ENCODE measurements around the gene NCAPD3.
A peak's percentile ranks its signal among the peaks of the same experiment; 100 is the strongest.

Gene NCAPD3

DNA sequence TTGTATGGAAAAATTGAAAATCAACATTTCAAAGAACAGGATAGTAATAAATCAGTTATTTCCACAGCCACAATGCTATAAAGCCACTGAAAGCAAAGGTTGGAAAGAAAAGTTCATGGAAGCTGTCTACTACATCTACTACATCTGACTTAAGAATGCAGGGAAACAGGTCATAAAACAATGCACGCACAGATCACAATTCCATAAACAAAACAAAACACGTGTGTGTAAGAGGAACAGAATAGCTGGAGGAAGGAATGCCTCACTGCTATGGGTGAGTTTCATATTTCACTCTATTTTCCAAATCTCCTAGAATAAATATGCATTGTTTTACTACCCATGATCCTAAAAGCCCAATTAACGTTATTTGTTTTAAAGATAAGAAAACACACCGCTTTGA, 66.3 kb downstream of the NCAPD3 start:
- no peak for DNase-seq

DNA sequence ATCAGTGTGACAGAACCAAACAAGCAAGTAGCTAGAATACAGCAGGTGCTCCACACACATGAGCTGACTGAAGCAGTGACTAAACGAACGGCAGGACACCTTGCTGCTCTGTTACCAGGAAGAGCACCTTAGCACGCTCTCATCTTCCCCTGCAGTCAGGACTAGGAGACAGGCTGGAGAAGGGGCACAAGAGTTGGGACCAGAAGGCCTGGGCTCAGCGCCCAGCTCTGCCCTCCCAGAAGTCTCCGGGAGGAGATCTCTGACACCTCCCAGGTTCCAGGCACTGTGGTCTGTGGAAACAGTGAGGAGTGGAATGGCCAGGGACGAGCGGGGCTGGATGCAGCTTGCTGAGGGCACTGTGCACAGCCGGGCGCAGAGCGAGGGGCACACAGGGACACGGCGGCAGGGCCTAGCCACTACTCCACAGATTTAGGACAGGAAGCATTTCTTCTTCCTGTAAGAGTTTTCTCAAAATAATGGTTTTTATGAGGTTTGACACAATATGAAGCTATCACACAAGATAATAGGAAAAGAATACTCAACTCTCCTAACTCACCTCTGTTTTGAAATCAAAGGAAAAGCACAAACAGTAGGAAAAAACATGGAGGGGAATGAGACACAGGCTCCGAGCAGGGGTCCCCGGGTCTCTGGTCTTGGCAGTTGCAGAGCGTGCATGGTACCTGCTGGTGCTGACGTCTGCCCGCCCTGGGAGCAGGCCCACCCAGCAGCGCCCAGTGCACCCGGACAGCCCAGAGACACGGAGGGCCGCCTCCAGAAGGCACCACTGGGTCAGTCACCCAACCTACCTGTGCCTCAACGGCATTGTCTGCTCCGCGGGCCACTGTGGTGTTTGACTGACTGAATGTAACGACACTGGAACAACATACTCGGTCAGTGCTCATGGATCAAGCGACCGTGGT, 67.6 kb downstream of the NCAPD3 start:
- no peak for DNase-seq

DNA sequence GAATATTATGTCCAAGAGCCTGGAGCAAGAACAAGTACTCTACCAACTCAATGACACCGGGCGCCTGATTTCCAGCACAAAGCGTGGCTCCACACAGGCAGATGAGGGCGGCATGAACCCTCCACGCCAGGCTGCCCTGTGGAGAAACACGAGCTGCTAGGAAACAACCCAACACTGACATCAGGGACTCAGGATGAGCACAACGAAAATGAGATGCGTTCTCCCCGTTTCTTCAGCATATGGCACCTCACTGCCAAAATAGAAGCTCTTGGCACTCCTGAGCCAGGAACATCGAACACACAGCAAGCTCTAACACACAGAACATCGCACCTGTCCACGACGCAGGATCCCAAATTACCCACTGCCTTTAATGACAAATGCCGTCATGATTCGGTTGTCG, 68.3 kb downstream of the NCAPD3 start:
- no peak for DNase-seq

DNA sequence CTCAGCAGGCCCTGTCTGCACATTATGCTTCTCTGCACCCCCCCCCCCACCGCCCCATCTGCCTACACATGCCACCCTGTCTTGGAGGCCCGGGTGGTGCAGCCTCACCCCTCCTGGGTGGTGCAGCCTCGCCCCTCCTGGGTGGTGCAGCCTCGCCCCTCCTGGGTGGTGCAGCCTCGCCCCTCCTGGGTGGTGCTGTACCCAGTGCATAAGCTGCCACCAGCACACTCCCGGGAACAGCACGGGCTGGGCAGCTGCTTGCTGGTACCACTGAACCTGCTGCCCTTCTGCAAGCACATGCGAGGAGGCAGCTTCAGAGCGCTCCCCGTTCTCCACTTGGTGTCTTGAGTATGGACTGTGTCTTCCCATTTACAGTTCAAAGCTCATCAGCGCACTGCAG, 69.3 kb downstream of the NCAPD3 start:
- DNase-seq: no peak

DNA sequence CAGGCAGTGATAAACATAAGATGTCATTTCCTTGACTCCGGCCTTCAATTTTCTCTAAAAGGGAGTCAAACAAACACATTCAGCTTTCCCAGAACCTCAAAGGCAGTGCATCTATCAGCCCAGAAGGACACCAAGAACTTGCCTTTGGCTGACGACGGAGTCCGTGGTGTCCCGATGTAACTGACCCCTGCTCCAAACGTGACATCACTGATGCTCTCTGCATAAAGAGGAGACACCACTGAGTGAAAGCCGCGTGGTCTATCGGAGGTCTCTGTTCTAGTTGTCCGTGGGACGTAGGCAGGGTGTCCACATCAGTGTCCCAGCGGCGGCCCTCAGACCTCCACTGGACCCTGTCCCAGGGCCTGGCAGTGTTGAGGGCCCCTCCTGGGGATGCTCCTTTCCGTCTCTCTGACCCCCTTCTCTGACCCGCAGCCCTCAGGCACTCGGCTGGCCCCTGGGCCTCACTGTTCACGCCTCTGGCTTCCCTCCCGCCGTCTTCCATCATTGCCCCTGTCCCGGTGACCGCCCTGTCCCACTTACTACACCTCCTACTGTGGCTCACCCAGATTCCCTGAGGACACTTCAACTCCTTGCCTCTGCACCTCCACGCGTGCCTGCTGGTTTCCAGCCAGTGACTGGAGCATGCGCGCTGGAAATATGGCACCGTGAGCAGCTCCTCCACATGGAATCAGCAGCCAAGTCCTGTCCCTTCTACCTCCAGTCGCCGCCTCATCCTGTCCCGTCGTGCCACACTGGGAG, 70.4 kb downstream of the NCAPD3 start:
- DNase-seq: no peak

DNA sequence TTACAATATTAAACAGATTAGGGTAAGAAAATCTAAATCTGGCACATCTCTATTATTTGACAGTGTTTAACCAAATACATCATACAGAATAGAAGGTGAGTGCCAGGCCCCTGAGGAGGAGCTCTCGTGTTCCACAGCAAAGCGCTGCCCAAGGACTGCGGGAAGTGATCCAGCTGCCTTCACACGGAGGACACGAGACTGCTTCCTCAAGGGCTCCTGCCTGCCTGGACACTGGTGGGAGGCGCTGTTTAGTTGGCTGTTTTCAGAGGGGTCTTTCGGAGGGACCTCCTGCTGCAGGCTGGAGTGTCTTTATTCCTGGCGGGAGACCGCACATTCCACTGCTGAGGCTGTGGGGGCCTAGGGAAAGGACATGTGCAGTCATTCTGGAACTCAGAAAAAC, 71.1 kb downstream of the NCAPD3 start:
- DNase-seq: no peak

DNA sequence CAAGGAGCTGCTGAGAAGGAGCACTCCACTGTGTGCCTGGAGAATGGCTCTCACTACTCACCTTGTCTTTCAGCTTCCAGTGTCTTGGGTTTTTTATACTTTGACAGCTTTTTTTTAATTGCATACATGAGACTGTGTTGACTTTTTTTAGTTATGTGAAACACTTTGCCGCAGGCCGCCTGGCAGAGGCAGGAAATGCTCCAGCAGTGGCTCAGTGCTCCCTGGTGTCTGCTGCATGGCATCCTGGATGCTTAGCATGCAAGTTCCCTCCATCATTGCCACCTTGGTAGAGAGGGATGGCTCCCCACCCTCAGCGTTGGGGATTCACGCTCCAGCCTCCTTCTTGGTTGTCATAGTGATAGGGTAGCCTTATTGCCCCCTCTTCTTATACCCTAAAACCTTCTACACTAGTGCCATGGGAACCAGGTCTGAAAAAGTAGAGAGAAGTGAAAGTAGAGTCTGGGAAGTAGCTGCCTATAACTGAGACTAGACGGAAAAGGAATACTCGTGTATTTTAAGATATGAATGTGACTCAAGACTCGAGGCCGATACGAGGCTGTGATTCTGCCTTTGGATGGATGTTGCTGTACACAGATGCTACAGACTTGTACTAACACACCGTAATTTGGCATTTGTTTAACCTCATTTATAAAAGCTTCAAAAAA, 72.6 kb downstream of the NCAPD3 start:
- DNase-seq: no peak

DNA sequence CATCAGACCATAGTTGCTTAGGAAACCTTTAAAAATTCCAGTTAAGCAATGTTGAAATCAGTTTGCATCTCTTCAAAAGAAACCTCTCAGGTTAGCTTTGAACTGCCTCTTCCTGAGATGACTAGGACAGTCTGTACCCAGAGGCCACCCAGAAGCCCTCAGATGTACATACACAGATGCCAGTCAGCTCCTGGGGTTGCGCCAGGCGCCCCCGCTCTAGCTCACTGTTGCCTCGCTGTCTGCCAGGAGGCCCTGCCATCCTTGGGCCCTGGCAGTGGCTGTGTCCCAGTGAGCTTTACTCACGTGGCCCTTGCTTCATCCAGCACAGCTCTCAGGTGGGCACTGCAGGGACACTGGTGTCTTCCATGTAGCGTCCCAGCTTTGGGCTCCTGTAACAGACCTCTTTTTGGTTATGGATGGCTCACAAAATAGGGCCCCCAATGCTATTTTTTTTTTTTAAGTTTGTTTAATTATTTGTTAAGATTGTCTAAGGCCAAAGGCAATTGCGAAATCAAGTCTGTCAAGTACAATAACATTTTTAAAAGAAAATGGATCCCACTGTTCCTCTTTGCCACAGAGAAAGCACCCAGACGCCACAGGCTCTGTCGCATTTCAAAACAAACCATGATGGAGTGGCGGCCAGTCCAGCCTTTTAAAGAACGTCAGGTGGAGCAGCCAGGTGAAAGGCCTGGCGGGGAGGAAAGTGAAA, 73.4 kb downstream of the NCAPD3 start:
- DNase-seq: no peak

DNA sequence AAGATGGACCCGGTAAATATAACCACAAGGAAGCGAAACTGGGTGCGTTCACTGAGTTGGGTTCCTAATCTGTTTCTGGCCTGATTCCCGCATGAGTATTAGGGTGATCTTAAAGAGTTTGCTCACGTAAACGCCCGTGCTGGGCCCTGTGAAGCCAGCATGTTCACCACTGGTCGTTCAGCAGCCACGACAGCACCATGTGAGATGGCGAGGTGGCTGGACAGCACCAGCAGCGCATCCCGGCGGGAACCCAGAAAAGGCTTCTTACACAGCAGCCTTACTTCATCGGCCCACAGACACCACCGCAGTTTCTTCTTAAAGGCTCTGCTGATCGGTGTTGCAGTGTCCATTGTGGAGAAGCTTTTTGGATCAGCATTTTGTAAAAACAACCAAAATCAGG, 74.4 kb downstream of the NCAPD3 start:
- no peak for DNase-seq

DNA sequence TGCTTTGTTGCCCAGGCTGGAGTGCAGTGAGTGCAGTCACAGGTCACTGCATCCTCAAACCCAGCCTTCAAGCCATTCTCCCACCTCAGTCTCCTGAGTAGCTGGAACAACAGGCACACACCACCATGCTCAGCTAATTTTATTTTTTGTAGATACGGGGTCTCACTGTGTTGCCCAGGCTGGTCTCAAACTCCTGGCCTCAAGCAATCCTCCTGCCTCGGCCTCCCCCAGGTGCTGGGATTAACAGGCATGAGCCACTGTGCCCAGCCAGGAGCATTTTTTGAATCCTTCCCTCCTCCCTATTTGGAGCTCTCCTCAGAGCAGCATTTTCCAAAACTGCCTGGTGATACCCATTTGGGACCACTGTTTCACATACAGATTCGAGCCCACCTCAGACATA, 77.2 kb downstream of the NCAPD3 start:
- no peak for DNase-seq

DNA sequence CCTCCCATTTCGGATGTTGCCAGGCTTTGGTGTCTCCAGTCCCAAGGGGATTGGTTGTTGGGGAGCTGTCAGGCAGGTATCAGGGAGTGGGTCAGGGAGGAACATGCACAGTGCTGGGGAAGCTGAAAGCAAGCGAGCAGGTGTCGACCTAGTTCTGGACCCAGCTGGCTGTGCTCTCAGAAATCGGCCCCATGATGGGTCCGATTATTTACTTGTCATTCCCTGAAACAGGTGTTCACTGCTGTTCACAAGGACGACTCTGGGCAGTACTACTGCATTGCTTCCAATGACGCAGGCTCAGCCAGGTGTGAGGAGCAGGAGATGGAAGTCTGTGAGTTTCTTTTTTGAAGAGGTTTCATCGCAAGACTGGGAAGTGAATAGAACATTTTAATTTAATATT, 78.1 kb downstream of the NCAPD3 start:
- no peak for DNase-seq

DNA sequence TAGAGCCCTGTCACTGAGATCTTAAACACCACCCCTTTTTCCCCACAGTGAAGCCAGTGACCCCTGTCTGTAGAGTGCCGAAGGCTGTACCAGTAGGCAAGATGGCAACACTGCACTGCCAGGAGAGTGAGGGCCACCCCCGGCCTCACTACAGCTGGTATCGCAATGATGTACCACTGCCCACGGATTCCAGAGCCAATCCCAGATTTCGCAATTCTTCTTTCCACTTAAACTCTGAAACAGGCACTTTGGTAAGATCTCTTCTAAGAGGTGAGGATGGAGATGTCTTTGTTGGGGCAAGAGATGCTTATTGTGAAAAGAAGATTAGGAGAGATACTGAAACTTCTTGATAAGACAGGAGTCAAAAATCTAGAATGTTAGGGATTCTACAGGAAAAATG, 79.0 kb downstream of the NCAPD3 start:
- DNase-seq: no peak

DNA sequence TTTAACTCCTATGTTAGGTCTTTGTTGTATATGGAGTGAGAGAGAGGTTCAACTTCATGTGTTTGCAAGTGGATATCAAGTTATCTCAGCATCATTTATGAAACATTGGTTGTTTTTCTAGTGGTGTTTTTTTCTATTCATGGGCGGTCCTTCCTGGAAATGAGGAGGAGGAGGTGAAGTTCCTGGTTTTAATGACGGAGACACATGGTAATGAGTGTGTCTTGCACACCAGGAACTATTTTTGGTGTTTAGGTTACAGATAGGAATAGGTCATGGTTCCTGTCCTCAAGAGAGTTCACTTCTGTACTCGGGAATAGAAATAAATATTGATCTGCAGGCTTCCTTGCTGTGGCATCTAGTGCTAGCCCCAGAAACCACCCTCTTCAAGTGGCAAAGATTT, 80.0 kb downstream of the NCAPD3 start:
- DNase-seq: no peak

DNA sequence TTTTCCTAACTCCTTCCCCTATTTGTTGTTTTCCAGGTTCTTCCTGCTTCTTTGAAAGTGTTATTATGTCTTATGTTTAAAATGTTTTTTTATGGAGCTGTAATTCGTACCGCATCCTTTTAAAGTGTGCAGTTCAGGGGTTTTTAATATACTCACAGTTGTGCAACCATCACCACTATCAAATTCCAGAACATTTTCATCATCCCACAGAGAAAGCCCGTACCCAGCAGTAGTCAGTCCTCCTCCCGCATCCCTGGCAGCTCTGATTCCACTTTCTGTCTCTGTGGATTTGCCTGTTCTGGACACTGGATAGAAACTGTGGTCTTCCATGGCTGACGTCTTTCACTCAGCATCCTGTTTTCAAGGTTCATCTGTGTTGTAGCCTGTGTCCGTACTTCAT, 81.2 kb downstream of the NCAPD3 start:
- DNase-seq: no peak

DNA sequence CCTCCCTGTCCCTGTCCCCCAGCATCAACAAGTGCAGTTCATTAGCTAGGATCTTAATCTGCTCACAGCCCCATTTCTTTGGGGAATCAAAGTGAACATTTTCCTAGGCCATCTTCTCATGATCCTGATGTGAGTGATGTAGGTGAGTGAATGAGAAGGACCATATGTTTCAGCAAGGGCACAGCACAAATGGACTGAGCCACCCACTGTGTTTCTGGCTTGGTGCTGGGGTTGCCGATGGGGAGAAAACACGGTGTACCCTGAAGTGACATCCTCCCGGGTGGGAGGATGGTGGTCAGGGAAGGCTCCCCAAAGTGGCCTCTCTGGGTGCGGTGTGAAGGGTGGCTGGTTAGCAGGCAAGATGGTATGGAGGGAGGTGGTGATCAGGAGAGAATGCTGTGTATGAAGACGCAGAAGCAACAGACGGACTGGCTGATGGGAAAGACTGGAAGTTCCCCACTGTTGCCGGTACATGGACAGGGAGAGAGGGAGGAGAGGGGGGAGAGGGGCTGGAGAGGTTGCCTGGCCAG, 82.7 kb downstream of the NCAPD3 start:
- DNase-seq: no peak

DNA sequence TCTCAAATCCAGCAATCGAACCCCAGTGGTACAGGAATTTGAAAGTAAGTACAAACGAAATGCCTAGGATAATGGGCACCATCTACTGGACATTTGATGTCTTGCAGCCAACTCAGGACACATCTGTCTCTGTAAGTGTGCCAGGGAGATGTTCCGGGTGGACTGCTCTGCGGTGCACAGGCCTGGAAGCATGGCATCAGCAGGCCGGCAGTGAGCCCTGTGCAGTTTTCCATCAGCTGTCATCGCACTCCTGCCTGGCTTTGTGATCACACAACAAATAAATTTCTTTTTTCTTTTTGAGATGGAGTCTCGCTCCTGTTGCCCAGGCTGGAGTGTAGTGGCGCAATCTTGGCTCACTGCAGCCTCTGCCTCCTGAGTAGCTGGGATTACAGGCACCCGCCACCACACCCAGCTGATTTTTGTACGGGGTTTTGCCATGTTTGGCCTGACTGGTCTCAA, 83.9 kb downstream of the NCAPD3 start:
- DNase-seq: peak; percentile 39

DNA sequence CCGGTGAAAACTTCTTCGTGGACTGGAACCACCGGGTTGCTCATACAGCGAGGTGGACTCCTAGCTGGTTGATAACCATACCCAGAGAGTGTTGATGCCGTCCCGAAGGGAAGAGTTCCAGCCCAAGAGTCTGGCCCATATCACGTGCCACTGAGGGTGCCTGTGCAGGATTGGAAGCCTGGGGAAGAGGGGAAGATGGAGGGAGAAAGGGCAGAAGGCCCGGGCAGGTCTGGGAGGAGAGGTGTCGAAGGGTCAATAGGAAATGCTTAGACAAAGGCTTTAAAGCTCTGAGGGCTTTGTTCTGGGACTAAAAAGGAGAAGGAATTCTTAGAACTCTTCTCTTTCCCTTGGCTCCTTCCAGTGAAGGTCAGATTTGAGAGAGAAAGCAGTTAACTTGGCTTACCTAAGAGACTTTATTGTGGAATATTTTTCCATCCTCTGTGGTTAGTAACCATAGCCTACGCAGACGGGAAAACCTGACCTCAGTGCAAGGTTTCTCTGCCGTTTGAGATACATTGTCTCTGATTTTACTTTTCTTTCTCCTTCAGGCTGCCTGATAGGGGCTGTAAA, 84.4 kb downstream of the NCAPD3 start:
- DNase-seq: no peak

DNA sequence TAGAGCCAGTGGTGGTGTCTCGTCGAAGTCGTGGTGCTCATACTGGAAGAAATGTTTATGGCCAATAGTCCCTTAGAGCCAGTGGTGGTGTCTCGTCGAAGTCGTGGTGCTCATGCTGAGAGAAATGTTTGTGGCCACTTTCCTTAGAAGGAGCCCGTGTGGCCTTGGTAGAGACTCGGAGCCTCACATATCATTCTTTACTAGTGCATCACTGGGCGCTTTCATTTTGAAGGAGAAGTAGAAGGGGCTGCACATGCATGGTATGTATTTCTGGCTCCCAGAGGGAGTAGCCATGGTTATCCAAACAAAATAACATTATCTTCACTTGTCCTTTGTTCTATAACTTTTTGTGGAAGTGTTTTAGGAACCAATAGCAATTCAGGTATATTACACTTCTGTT, 85.4 kb downstream of the NCAPD3 start:
- no peak for DNase-seq

DNA sequence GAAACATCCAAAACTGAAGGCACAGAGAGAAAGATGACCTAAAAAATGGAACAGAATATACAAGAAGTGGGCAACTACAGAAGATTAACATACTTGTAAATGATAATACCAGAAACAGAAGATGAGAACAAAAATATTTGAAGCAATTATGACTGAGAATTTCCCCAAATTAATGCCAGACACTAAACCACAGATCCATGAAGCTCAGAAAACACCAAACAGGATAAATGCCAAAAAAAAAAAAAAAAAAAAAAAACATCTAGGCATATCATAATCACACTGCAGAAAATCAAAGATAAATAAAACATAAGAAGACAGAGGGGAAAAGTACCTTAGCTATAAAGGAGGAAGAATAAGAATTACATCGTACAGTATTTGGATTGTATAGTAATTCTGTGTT, 89.6 kb downstream of the NCAPD3 start:
- DNase-seq: no peak

DNA sequence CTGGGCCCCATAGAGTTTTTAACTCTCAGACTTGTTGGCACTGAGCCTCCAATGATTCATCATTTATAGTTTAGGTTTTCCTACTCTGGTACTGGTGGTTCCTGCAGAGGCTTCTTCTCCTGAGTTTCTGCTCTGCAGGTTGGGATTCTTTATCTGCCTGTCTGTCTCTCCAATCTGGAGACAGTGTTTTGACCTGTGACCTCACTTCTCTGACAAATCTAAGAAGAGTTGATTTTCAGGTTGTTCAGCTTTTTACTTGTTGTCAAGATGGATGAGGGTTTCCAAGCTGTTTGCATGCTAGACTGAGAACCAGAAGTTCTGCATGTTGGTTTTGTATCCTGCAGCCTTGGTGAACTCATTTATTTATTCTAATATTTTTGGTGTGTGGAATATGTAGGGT, 91.0 kb downstream of the NCAPD3 start:
- DNase-seq: no peak

DNA sequence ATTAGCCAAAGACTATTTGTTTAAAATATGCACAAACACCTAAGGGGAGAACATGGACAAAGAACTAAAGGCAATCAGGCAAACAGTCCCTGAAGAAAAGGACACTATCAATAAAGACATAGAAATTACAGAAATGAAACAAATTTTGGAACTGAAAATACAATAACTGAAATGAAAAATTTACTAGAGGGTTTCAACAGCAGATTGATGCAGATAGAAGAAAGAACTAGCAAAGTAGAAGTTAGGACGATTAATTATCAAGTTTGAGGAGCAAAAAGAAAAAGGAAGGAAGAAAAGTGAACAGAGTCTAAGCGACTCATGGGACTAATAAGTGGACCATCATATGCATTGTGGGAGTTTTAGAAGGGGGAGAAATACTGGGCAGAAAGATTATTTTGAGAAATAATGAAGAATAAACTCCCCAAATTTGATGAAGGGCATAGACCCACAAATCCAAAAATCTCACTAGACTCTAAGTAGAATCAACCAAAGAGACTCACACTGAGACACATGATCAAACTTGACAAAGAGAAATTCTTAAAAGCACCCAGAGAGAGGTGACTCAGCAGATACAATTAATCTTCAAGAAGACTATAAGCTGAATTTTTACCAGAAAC, 92.0 kb downstream of the NCAPD3 start:
- DNase-seq: no peak

Data from DMS79 (cell line).